GM21367 (cell line): Measurements from ENCODE around the gene RERE.
"Not testable (repeated sequence)": the region's sequence is repeated elsewhere in the genome, so short reads cannot be mapped to it uniquely, and the experiment has no call there.

Experiments
- ATAC-seq: cut with Tn5 transposase; IDR thresholded peaks from one replicate; pipeline ENCODE4 v1.9.1; 2021; ENCODE audit not compliant: unreplicated experiment

RERE gene

GRCh38 chr1:8619917-8620502 is 197.4 kb downstream of the RERE start:
- ATAC-seq: not testable (repeated sequence)

- not testable (repeated sequence) for ATAC-seq
These were observed 198.0 kb downstream of the RERE start for GRCh38 chr1:8619419-8619818.

DNA sequence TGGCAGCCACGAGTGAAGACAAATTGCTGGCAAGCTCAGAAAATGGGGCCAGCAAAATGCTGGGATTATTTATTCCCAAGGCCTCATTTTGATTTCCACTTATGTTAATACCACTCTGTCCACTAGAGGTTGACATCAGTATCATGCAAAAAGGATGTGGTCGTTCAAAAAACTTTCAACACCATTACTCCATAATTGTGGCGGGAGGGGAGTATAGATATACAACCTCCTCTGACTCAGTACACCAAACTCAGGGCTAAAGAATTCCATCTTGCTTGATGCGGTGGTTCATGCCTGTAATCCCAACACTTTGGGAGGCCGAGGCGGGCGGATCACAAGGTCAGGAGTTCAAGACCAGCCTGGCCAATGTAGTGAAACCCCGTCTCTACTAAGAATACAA is 200.6 kb downstream of the RERE start:
- ATAC-seq: not testable (repeated sequence)

GRCh38 chr1:8611634-8612515 is 205.6 kb downstream of the RERE start:
- not testable (repeated sequence) for ATAC-seq

DNA sequence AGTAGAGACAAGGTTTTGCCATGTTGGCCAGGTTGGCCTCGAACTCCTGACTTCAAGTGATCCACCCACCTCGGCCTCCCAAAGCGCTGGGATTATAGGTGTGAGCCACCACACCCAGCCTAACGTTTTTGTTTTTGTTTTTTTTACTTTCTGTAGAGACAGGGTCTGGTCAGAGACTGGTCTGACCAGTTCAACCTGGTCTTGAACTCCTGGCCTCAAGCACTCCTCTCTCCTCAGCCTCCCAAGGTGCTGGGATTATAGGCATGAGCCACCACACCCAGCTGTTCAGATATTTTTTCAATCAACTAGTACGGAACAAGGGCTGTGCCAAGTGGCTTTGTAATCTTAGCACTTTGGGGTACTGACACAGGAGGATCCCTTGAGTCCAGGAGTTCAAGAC is 209.5 kb downstream of the RERE start:
- ATAC-seq: no peak

- ATAC-seq: peak; percentile 74
These were observed 213.1 kb downstream of the RERE start for GRCh38 chr1:8604041-8604945.

DNA sequence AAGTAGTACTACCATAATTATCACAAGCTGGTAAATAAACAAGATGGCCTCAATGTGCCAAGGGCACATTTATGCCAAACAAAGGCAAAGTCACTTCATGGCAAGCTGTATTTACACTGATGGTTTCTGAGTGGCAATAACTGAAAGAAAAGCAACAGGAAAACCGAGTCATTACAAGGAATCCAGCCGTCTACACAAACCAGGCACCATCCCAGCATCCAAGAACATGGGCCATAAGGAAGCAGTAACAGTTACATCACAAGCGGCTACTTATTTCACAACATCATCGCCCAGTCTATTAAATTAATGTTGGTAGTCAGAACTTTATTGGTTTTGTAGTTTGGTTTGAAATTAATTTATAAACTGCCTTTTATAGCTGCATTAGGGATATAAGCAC is 214.2 kb downstream of the RERE start:
- no peak for ATAC-seq

DNA sequence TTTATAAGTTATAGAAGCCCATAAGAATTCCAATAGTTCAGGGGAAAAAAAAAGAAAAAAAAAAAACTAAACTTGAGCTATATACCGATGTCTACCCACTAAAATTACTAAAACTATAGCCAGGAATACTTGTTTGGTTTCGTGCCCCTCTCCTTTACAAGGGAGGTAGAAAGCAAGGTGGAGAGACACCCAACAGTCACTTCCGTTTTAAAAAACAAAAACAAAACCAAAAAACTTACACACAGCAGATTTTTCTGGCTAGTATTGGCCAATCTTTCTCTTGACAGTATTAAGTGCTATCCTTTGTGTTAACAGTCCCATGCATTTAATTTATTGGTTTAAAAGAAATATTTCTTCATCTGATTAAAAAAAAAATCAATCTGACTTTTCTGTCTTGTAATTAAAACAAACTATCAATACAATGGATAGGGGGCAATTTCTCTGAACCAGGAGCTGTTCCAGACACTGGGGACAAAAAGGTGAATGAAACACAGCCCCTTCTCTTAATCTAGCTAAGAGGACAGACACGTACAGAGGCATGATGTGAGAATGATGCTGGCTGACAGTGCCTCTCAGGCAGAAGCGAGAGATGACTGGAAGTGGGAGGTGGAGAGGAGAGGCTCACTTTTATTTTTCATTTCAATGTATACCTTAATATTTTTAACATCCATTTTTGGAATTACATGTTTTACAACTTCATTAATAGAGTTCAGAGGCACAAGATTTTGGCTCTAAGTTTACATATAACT is 214.8 kb downstream of the RERE start:
- ATAC-seq: no peak

- no peak for ATAC-seq
These were observed 217.1 kb downstream of the RERE start for GRCh38 chr1:8600336-8600735.

GRCh38 chr1:8599646-8600212 is 217.7 kb downstream of the RERE start:
- ATAC-seq: no peak

DNA sequence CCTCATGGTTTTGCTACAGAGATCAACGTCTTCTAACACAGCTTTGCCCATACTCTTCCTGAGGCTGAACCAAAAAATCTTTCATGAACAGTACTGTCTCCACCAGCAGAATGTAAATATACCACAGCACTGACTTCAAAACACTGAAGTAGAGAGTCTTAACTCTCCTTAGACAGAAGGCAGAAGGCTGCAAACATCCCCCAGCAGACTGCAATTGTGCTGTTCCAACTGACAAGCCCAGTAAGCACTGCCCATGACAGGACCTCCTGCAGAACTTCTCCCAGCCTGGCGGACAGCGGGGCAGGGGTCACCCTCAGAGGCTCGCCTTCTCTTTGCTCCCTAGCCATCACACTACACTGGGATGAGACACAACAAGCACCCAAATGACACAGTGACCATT is 218.7 kb downstream of the RERE start:
- no peak for ATAC-seq

DNA sequence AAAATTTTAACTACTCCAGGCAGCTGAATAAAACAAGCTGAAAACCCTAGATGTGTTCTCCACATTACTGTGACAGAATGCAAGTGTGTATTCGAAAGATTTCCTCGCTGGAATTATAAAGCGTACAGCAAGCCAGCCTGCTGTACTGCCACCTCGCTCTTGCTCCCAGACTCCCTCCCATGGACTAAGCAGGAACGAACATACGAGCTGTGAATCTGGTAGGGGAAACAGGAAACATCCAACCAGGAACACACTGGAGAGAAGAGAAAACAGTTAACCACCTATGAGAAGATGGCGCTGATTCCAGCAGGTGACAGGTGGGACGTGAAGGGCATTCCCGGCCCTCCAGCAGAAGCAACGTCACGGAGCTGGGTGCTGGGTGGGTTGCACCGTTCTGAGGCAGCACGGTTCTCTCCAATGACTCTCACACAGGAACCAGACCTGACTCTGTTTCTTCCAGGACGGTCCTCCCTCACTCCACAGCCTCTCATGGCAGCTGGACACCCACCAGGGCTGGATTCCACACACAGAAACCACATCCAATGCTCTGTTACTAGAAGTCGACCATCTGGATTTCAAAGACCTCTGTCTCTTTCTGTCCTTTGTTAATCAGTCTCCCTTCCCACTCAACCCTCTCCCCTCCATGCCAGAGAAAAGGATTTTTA is 219.2 kb downstream of the RERE start:
- no peak for ATAC-seq

GRCh38 chr1:8597455-8597854 is 220.0 kb downstream of the RERE start:
- ATAC-seq: no peak

DNA sequence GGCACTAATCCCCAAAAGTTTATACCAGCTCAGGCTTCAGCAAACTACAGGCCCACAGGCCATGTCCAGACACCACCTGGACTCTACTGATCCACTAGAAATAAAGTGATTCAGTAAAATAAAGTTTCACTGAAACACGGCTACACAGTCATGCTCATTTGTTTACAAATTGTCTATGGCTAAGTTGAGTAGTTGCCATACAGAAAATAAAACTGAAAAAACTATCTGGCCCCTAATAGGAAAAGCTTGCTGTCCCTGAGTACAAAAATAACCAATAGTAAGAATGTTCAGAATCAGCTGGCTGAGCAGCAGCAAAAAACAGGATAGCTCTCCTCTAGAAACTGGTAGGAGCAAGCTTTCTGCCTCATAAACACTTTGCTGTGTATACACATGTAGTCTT is 221.5 kb downstream of the RERE start:
- peak; percentile 53 for ATAC-seq

- no peak for ATAC-seq
These were observed 222.1 kb downstream of the RERE start for GRCh38 chr1:8595332-8595731.

- ATAC-seq: not testable (repeated sequence)
These were observed 224.1 kb downstream of the RERE start for GRCh38 chr1:8593292-8593691.

DNA sequence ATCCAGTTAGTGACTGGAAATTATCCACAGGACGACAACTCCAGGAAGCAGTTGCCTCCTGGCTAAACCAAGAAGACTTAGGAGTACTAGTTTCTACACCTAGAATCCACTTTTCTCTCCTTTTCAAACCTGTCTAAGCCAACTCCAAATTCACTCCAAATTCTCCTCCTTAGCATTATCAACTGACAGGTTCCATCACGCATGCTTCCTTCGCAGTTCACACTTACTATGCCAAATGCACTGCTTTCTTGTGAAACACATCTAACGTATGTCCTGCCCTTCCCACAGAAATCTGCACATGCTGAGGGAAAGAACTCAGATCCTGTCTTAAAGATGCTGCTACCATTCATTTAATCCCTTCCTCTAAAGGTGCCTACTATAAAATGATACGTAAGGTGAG is 225.9 kb downstream of the RERE start:
- no peak for ATAC-seq

GRCh38 chr1:8590721-8591351 is 226.6 kb downstream of the RERE start:
- no peak for ATAC-seq

- ATAC-seq: no peak
These were observed 227.9 kb downstream of the RERE start for GRCh38 chr1:8589571-8589970.
